ENCODE data around the gene ANKRD6. TPM values are rescaled to one million over a fixed set of nuclear protein-coding genes. Genes with fewer than 3 reads are reported as not detected.
A peak's percentile ranks its signal among the peaks of the same experiment; 100 is the strongest.

The ANKRD6 gene
- total RNA-seq, 1 donor = 1.3 TPM

DNA sequence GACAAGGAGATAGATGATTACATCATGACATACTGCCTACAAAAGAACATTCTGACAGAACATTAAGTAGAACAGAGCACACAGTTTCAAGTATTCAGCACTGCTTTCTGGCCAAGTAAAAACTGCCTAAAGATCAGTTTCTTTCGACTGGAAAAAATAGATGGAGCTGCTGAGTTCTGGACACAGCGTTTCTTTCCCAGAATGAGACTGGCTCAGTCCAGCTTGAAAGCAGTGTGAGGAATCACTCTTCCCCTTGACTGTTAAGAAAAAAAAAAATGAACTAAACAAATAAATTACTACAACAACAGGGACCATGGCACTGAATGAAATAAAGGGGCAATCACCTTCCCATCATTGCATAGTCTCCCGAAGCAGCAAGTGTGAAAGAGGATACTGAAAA lies 210.0 kb downstream of the ANKRD6 start:
- no peak overlapping the region for H3K4me3 ChIP-seq (ENCODE audit: low read depth, low read length)
- no peak for DNase-seq (ENCODE audit: low read depth)
- TF ChIP-seq, protein P1, sequence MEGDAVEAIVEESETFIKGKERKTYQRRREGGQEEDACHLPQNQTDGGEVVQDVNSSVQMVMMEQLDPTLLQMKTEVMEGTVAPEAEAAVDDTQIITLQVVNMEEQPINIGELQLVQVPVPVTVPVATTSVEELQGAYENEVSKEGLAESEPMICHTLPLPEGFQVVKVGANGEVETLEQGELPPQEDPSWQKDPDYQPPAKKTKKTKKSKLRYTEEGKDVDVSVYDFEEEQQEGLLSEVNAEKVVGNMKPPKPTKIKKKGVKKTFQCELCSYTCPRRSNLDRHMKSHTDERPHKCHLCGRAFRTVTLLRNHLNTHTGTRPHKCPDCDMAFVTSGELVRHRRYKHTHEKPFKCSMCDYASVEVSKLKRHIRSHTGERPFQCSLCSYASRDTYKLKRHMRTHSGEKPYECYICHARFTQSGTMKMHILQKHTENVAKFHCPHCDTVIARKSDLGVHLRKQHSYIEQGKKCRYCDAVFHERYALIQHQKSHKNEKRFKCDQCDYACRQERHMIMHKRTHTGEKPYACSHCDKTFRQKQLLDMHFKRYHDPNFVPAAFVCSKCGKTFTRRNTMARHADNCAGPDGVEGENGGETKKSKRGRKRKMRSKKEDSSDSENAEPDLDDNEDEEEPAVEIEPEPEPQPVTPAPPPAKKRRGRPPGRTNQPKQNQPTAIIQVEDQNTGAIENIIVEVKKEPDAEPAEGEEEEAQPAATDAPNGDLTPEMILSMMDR (IDR thresholded peaks at IDR 0.05; ENCODE audit: insufficient read depth, low read depth, low read length) = no peak

DNA sequence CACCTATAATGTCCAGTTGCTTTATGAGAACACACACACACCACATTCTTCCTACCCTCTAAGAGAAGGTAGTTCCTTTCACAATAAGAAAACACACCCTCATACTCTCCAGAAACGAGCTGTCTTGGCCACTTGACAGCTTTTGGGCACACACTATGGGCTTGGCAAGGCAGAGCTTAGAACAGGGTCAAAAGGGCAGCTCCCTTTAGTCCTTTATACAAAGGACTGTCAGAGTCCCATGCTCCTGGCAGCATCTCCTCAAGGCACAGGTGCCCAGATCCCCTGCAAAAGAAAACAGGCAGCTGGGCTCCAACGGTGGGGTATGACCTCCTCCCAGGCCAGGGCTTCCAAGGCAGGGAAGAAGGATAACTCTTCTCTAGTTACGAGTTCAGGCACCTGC lies 210.5 kb downstream of the ANKRD6 start:
- no peak overlapping the region for H3K4me3 ChIP-seq (ENCODE audit: low read depth, low read length)
- TF ChIP-seq, protein P1 (IDR thresholded peaks at IDR 0.05; ENCODE audit: insufficient read depth, low read depth, low read length) = no peak

DNA sequence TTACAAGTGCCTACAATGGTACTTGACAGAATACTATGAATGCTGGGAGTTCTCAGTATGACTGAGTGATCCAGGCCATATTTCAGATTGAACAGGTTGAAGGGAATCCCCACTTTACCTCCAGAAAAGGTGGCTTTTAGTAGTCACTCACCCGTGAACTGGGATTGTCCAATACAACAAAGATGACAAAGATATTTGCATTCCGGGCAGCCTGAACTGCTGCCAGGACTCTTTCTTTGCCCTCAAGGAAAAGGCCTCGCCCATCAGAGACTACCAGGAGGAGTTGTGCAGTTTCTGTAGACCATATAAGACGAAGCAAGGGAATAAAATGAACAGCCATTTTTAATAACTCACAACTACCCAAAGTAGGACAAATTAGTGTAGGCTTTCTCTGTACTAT lies 211.9 kb downstream of the ANKRD6 start:
- H3K4me3 ChIP-seq (ENCODE audit: low read depth, low read length) = no peak overlapping the region
- TF ChIP-seq, protein P1 (IDR thresholded peaks at IDR 0.05; ENCODE audit: insufficient read depth, low read depth, low read length) = no peak
- no peak for DNase-seq (ENCODE audit: low read depth)

More for the DNA sequence above, 210.5 kb downstream of the ANKRD6 start:
- no peak for DNase-seq (ENCODE audit: low read depth)

DNA sequence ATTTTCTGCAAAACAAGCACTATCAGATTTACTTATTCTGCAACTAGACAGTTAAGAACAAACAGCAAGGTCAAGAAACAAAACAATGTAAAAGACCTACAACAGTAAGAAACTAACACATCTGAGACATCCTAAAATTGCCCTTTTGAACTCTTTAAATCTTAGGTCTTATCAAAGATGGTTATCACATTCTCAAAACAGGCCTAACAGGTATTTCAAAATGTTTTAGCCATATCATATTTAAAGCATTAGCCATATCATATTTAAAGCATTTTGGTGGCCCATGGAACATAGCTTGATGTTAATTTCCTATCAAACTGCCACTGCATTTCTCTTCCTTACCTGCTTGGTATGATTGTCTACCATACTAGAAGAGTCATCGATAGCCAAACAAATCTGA lies 216.7 kb downstream of the ANKRD6 start:
- TF ChIP-seq, protein P1 (IDR thresholded peaks at IDR 0.05; ENCODE audit: insufficient read depth, low read depth, low read length) = no peak
- no peak for DNase-seq (ENCODE audit: low read depth)
- H3K4me3 ChIP-seq (ENCODE audit: low read depth, low read length) = no peak overlapping the region

DNA sequence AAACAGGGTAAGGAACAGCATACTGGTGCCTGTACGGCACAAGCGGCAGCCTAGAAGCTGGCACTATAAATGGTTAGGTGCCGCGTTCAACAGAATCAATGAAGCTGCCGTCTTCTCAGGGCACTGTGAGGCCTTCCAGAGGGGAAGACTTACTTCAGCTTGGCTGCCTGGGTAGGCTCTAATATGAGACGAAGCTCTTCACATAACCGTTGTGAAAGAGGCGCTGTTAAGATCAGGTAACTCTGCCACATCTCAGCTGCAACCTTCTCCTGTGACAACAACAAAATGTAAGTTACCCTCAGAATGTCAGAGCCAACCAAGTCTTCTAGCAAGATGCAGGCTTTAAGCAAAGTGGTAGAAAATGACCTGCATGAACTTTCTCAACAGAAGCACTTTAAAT lies 217.6 kb downstream of the ANKRD6 start:
- no peak for DNase-seq (ENCODE audit: low read depth)
- H3K4me3 ChIP-seq (ENCODE audit: low read depth, low read length) = no peak overlapping the region
- TF ChIP-seq, protein P1 (IDR thresholded peaks at IDR 0.05; ENCODE audit: insufficient read depth, low read depth, low read length) = no peak

DNA sequence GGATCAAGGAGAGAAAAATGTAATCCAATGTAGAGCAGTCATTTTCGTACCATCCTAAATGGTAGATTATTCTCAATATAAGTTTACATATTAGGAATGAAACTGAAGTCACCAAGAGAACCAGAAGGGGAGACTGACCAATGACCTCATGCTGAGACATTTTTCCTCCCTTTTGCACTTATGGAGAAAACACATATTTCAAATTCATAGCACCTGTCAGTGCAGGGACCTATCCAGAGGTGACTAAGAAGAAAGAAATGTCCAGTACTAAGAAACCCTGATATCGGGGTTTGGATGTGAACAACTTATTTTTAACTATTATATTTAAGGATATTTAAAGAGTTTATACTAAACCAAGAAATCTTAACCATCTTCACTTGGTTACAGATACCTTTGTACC lies 222.2 kb downstream of the ANKRD6 start:
- TF ChIP-seq, protein P1 (IDR thresholded peaks at IDR 0.05; ENCODE audit: insufficient read depth, low read depth, low read length) = no peak
- no peak overlapping the region for H3K4me3 ChIP-seq (ENCODE audit: low read depth, low read length)
- peak; percentile 45 for DNase-seq (ENCODE audit: low read depth)

DNA sequence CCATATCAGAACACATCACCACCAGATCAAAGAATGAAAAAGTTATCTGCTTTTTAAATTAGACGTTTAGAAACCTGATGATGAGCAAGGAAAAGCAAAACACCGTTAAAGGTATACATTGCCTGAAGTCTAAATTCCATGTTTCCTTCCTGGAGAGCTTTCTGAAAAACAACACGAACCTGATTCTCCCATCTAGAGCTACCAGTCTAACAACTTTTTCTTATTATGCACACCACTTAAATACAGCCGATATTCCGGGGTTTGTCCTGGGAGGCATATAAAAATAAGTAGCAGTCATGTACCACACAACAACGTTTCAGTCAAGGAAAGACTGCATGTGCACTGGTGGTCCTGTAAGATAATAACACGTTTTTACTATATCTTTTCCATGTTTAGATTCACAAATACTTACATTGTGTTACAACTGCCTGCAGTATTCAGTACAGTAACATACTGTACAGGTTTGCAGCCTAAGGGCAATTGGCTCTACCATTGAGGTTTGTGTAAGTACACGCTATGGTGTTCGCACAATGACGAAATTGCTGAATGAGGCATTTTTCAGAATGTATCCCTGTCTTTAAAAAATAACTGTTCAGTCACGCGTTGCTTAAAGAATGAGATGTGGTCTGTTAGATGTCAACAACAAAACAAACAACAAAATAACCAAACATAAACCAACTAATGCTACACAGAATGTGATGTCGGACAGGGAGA lies 224.7 kb downstream of the ANKRD6 start:
- no peak overlapping the region for H3K4me3 ChIP-seq (ENCODE audit: low read depth, low read length)
- TF ChIP-seq, protein P1 (IDR thresholded peaks at IDR 0.05; ENCODE audit: insufficient read depth, low read depth, low read length) = no peak
- no peak for DNase-seq (ENCODE audit: low read depth)

Data from fibroblast of villous mesenchyme (primary cell).